Stimulated activated CD4-positive, alpha-beta T cell treated with anti-CD3 and anti-CD28 coated beads, TNF-alpha, amount 100 ng/mL, for 1 hour (primary cell): Measurements from ENCODE around the gene PSD2.

Source experiments
- DNase-seq, 3 donors: peaks; one replicate each; pipeline ENCODE4 v3.0.0-alpha.2; 2020; ENCODE audit warnings: low read depth in 3 of 3, low spot score in 1 of 3

The PSD2 gene

GRCh38 chr5:139835656-139836055 is 40.0 kb downstream of the PSD2 start:
- no peak for DNase-seq

DNA sequence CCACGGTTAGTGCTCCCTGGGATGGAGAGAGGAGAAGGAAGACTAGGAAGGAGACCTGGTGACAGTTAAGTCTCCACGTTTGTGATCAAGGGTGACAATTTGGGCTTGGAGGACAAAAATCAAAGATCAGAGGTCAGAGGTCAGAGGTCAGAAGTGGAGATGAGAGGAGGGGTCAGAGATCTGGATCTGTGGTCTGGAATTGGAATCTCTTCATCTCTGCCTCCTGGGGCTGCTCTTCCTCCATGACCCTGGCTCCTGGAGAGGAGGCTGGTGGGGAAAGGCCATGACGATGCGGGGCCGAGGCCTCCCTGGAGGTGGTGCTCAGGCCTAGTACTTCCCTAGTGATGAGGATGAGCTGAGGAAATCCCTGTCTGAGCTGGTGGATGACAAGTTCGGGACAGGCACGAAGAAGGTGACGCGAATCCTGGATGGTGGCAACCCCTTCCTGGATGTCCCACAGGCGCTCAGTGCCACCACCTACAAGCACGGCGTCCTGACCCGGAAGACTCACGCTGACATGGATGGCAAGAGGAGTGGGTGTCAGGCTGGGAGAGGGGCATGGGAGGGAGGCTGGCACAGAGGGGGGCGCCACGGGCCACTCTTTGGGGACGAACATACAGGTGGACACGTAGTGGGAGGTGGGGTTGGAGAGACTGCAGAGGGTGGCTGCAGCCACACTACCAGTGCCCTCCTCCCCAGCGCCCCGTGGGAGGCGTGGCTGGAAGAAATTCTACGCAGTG is 41.0 kb downstream of the PSD2 start:
- no peak for DNase-seq

- DNase-seq: no peak
These were observed 42.2 kb downstream of the PSD2 start for GRCh38 chr5:139837711-139838380.

DNA sequence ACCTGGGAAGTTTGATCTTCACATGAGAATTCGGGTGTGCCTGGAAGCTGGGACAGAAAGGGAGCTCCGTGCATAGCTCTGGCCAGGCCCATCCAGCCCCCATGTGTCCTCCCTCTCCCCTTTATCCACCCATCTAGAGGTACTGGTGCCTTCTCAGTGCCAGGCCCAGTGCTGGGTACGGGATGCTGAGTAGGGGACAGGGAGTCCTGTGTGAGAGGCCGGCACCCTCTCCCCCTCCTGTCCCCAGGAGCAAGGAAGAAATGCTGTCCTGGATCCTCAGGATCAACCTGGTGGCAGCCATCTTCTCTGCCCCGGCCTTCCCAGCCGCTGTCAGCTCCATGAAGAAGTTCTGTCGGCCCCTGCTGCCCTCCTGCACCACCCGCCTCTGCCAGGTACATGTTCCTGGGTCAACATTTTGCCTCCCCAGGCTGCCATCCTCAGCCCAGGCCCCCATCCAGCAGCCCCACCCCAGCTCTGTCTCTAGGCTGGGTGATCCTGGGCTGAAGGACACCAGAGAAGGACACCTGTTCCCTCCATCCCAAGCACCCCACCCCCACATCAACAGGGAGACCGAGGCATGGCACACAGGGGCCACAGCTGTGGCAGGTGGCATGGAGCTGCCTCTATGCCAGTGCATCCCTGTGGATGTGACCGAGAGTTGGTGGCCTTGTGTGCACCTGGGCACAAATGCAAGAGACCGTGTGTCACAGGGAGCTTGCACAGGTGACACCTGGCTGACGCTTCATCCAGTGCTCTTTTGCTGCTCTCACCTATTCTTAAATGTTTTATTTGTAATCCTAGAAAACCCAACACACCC is 43.0 kb downstream of the PSD2 start:
- no peak for DNase-seq

DNA sequence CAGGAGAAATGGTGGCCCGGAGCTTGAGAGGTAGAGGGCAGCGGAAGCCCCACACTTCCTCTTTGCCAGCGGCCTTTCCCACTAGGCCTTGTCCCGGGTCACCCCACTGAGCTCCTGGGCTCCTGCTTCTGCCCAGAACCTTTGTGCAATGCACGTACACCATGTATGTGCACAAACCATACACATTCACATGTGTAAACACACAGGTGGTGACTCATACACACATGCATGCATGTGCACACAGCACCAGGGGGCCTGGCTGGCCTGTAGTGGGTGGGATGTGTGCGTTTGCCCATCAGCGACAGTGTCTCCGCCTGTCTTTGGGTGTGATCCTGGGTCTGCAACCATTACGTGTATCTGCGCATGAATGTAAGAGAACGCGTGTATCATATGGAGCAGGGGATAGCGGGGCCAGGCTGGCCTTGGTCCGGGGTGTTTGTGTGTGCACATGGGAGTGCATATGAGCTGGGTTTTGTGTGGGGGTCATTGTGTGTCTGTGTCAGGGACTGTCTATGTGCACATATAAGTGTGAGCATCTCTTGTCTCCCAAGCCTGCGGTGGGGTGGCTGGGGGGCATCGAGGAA is 43.7 kb downstream of the PSD2 start:
- DNase-seq: no peak

DNA sequence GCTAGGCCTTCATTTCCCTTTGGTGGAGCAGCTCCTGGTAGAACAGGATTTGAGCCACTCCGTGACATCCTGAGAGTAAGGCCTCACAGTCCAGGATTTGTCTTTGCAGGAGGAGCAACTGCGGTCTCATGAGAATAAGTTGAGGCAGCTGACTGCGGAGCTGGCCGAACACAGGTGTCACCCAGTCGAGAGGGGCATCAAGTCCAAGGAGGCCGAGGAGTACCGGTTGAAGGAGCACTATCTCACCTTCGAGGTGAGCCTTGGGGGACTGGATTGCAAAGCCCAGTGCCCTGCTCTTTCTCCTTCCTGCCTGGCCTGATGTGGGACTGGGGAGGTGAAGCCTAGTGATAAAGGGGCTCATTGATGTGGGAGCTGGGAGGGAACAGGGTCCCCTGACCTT is 44.3 kb downstream of the PSD2 start:
- no peak for DNase-seq

GRCh38 chr5:139841549-139841948 is 45.9 kb downstream of the PSD2 start:
- no peak for DNase-seq

- no peak for DNase-seq
These were observed 46.7 kb downstream of the PSD2 start for GRCh38 chr5:139842321-139842720.

- no peak for DNase-seq
These were observed 48.4 kb downstream of the PSD2 start for GRCh38 chr5:139843991-139844390.

DNA sequence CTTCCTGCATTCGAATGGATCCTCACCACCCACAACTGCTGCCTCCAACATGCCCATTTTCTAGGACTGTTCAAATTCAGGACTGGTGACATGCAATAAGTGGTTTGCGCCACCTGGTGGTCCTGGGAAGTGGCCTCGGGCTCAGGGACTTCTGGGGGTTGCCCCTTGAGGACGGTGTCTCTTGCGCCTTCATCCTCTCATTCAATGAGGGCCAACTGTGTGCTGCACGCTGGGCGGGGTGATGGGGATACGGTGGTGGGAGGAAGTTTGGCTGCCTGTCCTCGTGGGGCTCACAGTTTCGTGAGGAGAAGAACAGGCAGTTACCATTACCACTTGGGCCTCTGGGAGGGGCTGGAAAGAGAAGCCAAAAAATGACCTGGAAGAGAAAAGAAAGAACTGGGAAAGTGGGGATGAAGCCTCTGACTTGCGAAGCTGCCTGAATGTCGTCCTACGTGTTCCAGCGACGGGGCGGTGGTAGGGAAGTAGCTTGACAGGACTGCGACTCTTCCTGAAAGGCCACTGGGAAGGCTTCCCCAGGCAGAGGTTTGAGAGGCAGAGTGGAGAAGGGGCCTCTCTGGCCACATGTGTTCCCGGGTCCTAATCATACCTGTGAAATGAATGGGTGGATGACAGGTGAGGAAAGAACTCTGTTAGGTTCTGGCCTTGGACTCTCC is 49.0 kb downstream of the PSD2 start:
- DNase-seq: peak; percentile 25 to 59 (median 30)

- no peak for DNase-seq
These were observed 50.5 kb downstream of the PSD2 start for GRCh38 chr5:139845846-139846681.

DNA sequence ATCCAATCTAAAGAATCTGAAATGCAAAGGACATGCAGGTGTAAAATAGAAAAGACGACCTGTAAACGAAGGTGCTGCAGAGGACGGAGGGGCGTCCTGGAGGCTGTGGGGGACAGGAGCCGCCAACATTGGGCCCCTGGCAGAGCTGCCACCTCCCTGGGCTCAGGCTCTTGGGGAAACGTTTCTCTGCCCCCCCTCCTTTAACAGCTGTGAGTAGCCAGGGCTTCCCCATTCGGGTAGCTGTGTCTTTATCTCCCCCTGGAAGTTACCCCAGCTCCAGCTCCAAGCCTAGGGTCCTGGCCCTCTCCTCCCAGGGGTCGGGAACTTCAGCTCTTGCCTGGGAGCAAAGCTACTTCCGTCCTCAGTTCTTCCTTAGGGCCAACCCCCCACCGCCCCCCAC is 51.5 kb downstream of the PSD2 start:
- DNase-seq: no peak

DNA sequence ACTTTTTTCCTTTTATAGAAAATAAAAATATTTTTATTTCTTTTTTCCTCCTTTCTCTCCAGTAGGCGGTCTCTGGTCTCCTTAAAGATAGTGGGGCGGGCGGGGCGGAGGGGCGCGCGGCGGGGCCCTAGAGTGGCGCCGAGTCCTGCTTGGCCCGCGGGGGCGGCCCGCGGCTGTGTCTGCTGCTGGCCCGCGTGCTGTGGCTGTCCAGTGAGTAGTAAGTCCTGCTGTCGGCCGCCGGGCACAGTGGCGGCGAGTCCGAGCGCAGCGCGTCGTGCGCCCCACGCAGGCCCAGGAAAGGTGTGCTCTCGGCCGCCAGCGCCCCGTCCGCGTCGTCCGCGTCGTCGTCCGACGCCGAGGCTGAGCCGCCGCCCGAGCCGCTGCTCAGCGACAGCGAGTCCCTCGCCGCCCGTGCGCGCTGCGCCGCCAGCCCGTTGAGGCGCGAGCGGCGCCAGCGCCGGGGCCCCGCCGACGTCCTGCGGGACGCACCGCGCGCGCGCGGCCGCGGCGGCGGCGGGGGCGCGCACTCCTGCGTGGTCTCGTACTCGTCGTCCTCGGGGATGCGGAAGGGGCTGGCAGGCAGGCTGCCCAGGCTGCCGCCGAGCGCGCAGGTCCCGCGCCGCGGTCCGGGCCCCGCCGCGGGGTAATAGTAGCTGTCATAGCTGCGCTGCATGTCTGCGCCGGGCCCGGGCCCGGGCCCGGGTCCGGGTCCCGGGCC is 52.3 kb downstream of the PSD2 start:
- peak; percentile 32 to 72 (median 61) for DNase-seq

- no peak for DNase-seq
These were observed 53.0 kb downstream of the PSD2 start for GRCh38 chr5:139848508-139849100.

- DNase-seq: no peak
These were observed 53.9 kb downstream of the PSD2 start for GRCh38 chr5:139849501-139849900.

- DNase-seq: no peak
These were observed 54.3 kb downstream of the PSD2 start for GRCh38 chr5:139849942-139850341.

DNA sequence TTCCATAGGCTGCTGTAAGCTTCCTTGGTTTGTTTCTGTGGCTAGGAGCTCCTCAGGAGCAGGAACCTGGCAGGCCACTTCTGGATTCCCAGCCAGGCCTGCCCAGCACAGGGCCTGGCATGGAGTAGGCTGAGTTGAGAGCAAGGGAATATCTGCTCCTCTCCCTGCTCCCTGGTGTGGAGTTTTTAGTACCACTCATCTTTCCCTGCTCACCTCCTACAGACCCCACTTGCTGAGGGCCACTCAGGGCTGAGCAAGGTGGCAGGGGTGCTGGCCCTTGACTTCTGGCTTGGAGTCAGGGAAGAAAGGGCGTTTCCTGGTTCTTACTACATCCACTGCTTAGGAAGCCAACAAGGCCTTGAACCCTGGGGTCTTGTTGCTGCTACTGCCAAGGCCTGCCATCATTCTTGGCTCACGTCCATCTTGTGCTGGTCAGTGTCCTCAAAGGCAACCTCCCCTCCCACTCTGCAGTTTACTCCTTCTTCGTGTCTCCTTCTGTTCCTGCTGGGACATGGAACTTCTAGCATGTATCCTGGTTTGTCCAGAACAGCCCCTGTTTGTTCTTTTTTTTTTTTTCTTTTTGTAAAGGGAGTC is 54.9 kb downstream of the PSD2 start:
- DNase-seq: no peak

GRCh38 chr5:139851558-139851957 is 56.0 kb downstream of the PSD2 start:
- DNase-seq: no peak

- no peak for DNase-seq
These were observed 57.1 kb downstream of the PSD2 start for GRCh38 chr5:139852696-139853095.
